H9 (cell line): ENCODE data around the gene ARSG. TPM values are rescaled to one million over a fixed set of nuclear protein-coding genes. Genes with fewer than 3 reads are reported as not detected.

ENCODE experiments used
- DNase-seq: peaks from one replicate; pipeline ENCODE4 v3.0.0-alpha.2; 2017
- H2AFZ ChIP-seq: one replicate; pipeline ENCODE4 v1.6.1; 2013; ENCODE audit warnings: mild to moderate bottlenecking, low read length, control low read depth, moderate library complexity
- H2AK5ac ChIP-seq: 2 replicates; pipeline ENCODE4 v1.6.1; 2013; ENCODE audit warnings: low read length, control low read depth, mixed read lengths; ENCODE audit not compliant: insufficient read length
- H2BK120ac ChIP-seq: one replicate; pipeline ENCODE4 v1.6.1; 2013; ENCODE audit warnings: low read depth, mild to moderate bottlenecking, low read length, control low read depth, inconsistent platforms; ENCODE audit not compliant: poor library complexity, severe bottlenecking
- H2BK12ac ChIP-seq: 2 replicates; pipeline ENCODE4 v1.6.1; 2013; ENCODE audit warnings: low read length, control low read depth, mixed read lengths, low read depth; ENCODE audit not compliant: insufficient read length
- H2BK15ac ChIP-seq: 2 replicates; pipeline ENCODE4 v1.6.1; 2013; ENCODE audit warnings: low read depth, low read length, control low read depth
- H2BK20ac ChIP-seq: one replicate; pipeline ENCODE4 v1.6.1; 2013; ENCODE audit warnings: low read depth, mild to moderate bottlenecking, low read length, control low read depth, inconsistent platforms; ENCODE audit not compliant: poor library complexity, severe bottlenecking
- H2BK5ac ChIP-seq: 2 replicates; pipeline ENCODE4 v1.6.1; 2013; ENCODE audit warnings: low read length, control low read depth, mixed read lengths; ENCODE audit not compliant: insufficient read length
- H3K14ac ChIP-seq: 2 replicates; pipeline ENCODE4 v1.6.1; 2013; ENCODE audit warnings: low read length, control low read depth; ENCODE audit not compliant: insufficient read depth
- H3K18ac ChIP-seq: 2 replicates; pipeline ENCODE4 v1.6.1; 2013; ENCODE audit warnings: low read depth, mild to moderate bottlenecking, mixed read lengths, low read length, control low read depth; ENCODE audit not compliant: insufficient read length
- H3K23ac ChIP-seq: 2 replicates; pipeline ENCODE4 v1.6.1; 2013; ENCODE audit warnings: low read length, control low read depth, mixed read lengths, low read depth; ENCODE audit not compliant: insufficient read length
- H3K23me2 ChIP-seq: 2 replicates; pipeline ENCODE4 v1.6.1; 2013; ENCODE audit warnings: low read depth, mild to moderate bottlenecking, mixed read lengths, low read length, control low read depth; ENCODE audit not compliant: insufficient read length, poor library complexity, severe bottlenecking
- H3K27ac ChIP-seq: 2 replicates; pipeline ENCODE4 v1.5.1; 2013; ENCODE audit warnings: low read length, control low read depth, mixed read lengths, low read depth; ENCODE audit not compliant: insufficient read length
- H3K27me3 ChIP-seq: 2 replicates; pipeline ENCODE4 v1.6.1; 2013; ENCODE audit warnings: low read length, control low read depth, inconsistent platforms; ENCODE audit not compliant: insufficient read depth
- H3K4ac ChIP-seq: 2 replicates; pipeline ENCODE4 v1.6.1; 2013; ENCODE audit warnings: low read depth, mild to moderate bottlenecking, control low read depth, inconsistent platforms, low read length, moderate library complexity
- H3K4me1 ChIP-seq: 2 replicates; pipeline ENCODE4 v1.6.1; 2013; ENCODE audit warnings: low read length, control low read depth, inconsistent platforms; ENCODE audit not compliant: insufficient read depth
- H3K4me2 ChIP-seq: 2 replicates; pipeline ENCODE4 v1.6.1; 2013; ENCODE audit warnings: low read length, control low read depth, mixed read lengths; ENCODE audit not compliant: insufficient read length, insufficient read depth
- H3K56ac ChIP-seq: 2 replicates; pipeline ENCODE4 v1.6.1; 2013; ENCODE audit warnings: low read depth, mild to moderate bottlenecking, mixed read lengths, low read length, control low read depth; ENCODE audit not compliant: insufficient read length
- H3K79me1 ChIP-seq: 2 replicates; pipeline ENCODE4 v1.6.1; 2013; ENCODE audit warnings: low read depth, mild to moderate bottlenecking, moderate library complexity, low read length, control low read depth, inconsistent platforms; ENCODE audit not compliant: insufficient read depth, poor library complexity, severe bottlenecking
- H3K79me2 ChIP-seq: 2 replicates; pipeline ENCODE4 v1.6.1; 2013; ENCODE audit warnings: low read length, control low read depth, inconsistent platforms; ENCODE audit not compliant: insufficient read depth
- H3K9ac ChIP-seq: 2 replicates; pipeline ENCODE4 v1.6.1; 2013; ENCODE audit warnings: low read length, control low read depth, mixed read lengths; ENCODE audit not compliant: insufficient read length; ENCODE audit errors: extremely low read depth
- H3K9me3 ChIP-seq: one replicate; pipeline ENCODE4 v1.6.1; 2013; ENCODE audit warnings: low read depth, low read length, inconsistent platforms; ENCODE audit not compliant: control insufficient read depth
- H3T11ph ChIP-seq: one replicate; pipeline ENCODE4 v1.6.1; 2013; ENCODE audit warnings: mild to moderate bottlenecking, low read length, control low read depth, inconsistent platforms
- H4K20me1 ChIP-seq: one replicate; pipeline ENCODE4 v1.6.1; 2013; ENCODE audit not compliant: control insufficient read depth, insufficient read length, insufficient read depth
- H4K5ac ChIP-seq: 2 replicates; pipeline ENCODE4 v1.6.1; 2013; ENCODE audit warnings: low read depth, mild to moderate bottlenecking, mixed read lengths, low read length, control low read depth; ENCODE audit not compliant: insufficient read length
- H4K8ac ChIP-seq: replicated peaks from 2 replicates; pipeline ENCODE4 v1.6.1; 2013; ENCODE audit warnings: low read length, control low read depth, mixed read lengths, low read depth; ENCODE audit not compliant: insufficient read length
- H4K91ac ChIP-seq: 2 replicates; pipeline ENCODE4 v1.6.1; 2013; ENCODE audit warnings: low read depth, mild to moderate bottlenecking, moderate library complexity, mixed read lengths, low read length, control low read depth; ENCODE audit not compliant: insufficient read length
- H3K27ac Mint-ChIP-seq, 3 experiments: 2 replicates in 2 of 3; 3 replicates in 1 of 3; pipeline ENCODE4 v1.8.0; 2020 to 2021; ENCODE audit warnings: mixed read lengths in 3 of 3, mild to moderate bottlenecking in 1 of 3, moderate library complexity in 1 of 3
- H3K27me3 Mint-ChIP-seq: 2 replicates; pipeline ENCODE4 v1.8.0; 2021; ENCODE audit warnings: low read depth, mild to moderate bottlenecking, moderate library complexity, mixed read lengths
- H3K36me3 Mint-ChIP-seq, 3 experiments: 2 replicates in 2 of 3; 3 replicates in 1 of 3; pipeline ENCODE4 v1.8.0; 2020 to 2021; ENCODE audit warnings: low read depth in 3 of 3, mixed read lengths in 3 of 3; ENCODE audit not compliant: insufficient read depth in 1 of 3
- H3K4me1 Mint-ChIP-seq, 2 experiments: 2 replicates each; pipeline ENCODE4 v1.8.0; 2020; ENCODE audit warnings: mixed read lengths in 2 of 2
- H3K4me3 Mint-ChIP-seq, 2 experiments: 2 replicates in 1 of 2; 3 replicates in 1 of 2; pipeline ENCODE4 v1.8.0; 2020 to 2021; ENCODE audit warnings: mild to moderate bottlenecking in 2 of 2, mixed read lengths in 2 of 2, moderate library complexity in 1 of 2
- H3K9me3 Mint-ChIP-seq, 2 experiments: 2 replicates in 1 of 2; 3 replicates in 1 of 2; pipeline ENCODE4 v1.8.0; 2020; ENCODE audit warnings: mild to moderate bottlenecking in 2 of 2, mixed read lengths in 2 of 2, moderate library complexity in 1 of 2
- WGBS: extraction: QIAGEN DNeasy Blood & Tissue Kit; methylation state at CpG from one replicate; pipeline ENCODE4 v1.1.7; 2013; ENCODE audit warnings: missing lambda C conversion rate, low lambda C conversion rate, mixed read lengths; ENCODE audit not compliant: insufficient read length; ENCODE audit errors: extremely low coverage; 5-methylcytosine and 5-hydroxymethylcytosine counted together
- total RNA-seq: library from RNA; stranded (reverse); gene quantifications from 2 replicates; pipeline ENCODE4 v1.2.1, GENCODE V29; 2021
- TF ChIP-seq, protein P1 (sequence below): fragments of 200-600 bp; sonication (generic); conservative IDR thresholded peaks from 3 replicates; pipeline ENCODE4 v1.8.0; 2021; ENCODE audit warnings: antibody characterized with exemption, mild to moderate bottlenecking

ARSG gene
- total RNA-seq, 1 experiment from 2014 or later: 3.6 TPM

DNA sequence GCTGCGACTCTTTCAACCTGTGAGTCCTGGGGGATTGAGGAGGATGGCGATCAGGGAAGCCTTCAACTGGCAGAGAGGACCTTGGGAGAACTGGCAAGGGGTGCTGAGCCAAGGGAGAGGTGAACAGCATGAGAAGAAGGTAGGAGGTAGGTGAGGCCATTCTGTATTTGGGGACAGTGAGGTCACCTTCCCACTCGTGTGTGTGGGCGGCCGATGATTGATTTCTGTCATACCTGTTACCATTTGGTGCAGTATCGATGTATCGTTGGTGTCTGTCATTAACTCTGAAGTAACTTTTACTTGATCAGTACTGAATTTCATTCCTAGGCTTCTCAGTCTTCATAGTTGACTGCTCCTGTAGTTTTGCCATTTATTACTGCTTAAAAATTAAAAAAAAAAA, 3.8 kb downstream of the ARSG start:
- H2AK5ac ChIP-seq: no peak overlapping the region
- H4K20me1 ChIP-seq: no peaks in the 10 kb centered on the region
- H3K14ac ChIP-seq: no peak overlapping the region
- no peak overlapping the region for H2BK5ac ChIP-seq
- H3T11ph ChIP-seq: no peak overlapping the region
- no peak overlapping the region for H3K23ac ChIP-seq
- no peak overlapping the region for H4K5ac ChIP-seq
- TF ChIP-seq, protein P1, sequence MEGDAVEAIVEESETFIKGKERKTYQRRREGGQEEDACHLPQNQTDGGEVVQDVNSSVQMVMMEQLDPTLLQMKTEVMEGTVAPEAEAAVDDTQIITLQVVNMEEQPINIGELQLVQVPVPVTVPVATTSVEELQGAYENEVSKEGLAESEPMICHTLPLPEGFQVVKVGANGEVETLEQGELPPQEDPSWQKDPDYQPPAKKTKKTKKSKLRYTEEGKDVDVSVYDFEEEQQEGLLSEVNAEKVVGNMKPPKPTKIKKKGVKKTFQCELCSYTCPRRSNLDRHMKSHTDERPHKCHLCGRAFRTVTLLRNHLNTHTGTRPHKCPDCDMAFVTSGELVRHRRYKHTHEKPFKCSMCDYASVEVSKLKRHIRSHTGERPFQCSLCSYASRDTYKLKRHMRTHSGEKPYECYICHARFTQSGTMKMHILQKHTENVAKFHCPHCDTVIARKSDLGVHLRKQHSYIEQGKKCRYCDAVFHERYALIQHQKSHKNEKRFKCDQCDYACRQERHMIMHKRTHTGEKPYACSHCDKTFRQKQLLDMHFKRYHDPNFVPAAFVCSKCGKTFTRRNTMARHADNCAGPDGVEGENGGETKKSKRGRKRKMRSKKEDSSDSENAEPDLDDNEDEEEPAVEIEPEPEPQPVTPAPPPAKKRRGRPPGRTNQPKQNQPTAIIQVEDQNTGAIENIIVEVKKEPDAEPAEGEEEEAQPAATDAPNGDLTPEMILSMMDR: no peak
- H3K27me3 ChIP-seq: peaks cover 9% of the 10 kb centered on the region; the same call in 1 of the 2 replicates
- no peak overlapping the region for H2BK15ac ChIP-seq
- H3K4me2 ChIP-seq: no peak overlapping the region
- H2BK20ac ChIP-seq: no peak overlapping the region
- peaks cover 18% of the 10 kb centered on the region for H3K23me2 ChIP-seq
- H3K79me1 ChIP-seq: no peaks in the 10 kb centered on the region
- peaks cover 1% of the 10 kb centered on the region for H3K4me1 ChIP-seq
- no peak overlapping the region for H3K4ac ChIP-seq
- no peaks in the 10 kb centered on the region for H3K79me2 ChIP-seq
- H2BK120ac ChIP-seq: no peak overlapping the region
- no peak overlapping the region for H3K27ac ChIP-seq
- no peak overlapping the region for H3K18ac ChIP-seq
- Mint-ChIP-seq H3K4me3 (no peak overlapping the region), H3K4me1 (peaks cover 46 to 50% of the 10 kb centered on the region in 2 experiments), H3K9me3 (no peaks in the 10 kb centered on the region; a peak in 2 of 5 replicates), H3K27ac (peak overlapping the region in 2 of 3 experiments; percentile 36 to 41; a peak in 2 of 7 replicates), H3K36me3 (peaks cover 0 to 3% (median 1%) of the 10 kb centered on the region in 3 experiments; a peak in 2 of 7 replicates), H3K27me3 (peaks cover 35% of the 10 kb centered on the region)
- no peak overlapping the region for H3K9ac ChIP-seq
- H3K9me3 ChIP-seq: no peaks in the 10 kb centered on the region
- DNase-seq: no peak
- no peak overlapping the region for H4K8ac ChIP-seq
- WGBS: no CpG with 5 or more reads among the region's 7 CpGs
- no peak overlapping the region for H2BK12ac ChIP-seq
- no peak overlapping the region for H2AFZ ChIP-seq
- H4K91ac ChIP-seq: no peak overlapping the region
- no peak overlapping the region for H3K56ac ChIP-seq
